DMS114 treated with DMSO at 0.1 percent for 48 hours (cell line): Measurements from ENCODE around the gene CYP46A1.

Source experiments
- DNase-seq: peaks from one replicate; lab custom pipeline; 2025; ENCODE audit not compliant: unreplicated experiment; lab: John Stamatoyannopoulos, UW

Gene CYP46A1

GRCh38 chr14:99707420-99707819 is 23.3 kb downstream of the CYP46A1 start:
- no peak for DNase-seq

- DNase-seq = no peak
These were observed 23.8 kb downstream of the CYP46A1 start for GRCh38 chr14:99707921-99708320.

GRCh38 chr14:99708449-99708848 is 24.4 kb downstream of the CYP46A1 start:
- DNase-seq = no peak

GRCh38 chr14:99713972-99714371 is 29.9 kb downstream of the CYP46A1 start:
- DNase-seq = no peak

GRCh38 chr14:99715266-99716000 is 31.3 kb downstream of the CYP46A1 start:
- DNase-seq = no peak

GRCh38 chr14:99716091-99716849 is 32.2 kb downstream of the CYP46A1 start:
- no peak for DNase-seq

GRCh38 chr14:99716850-99717681 is 33.0 kb downstream of the CYP46A1 start:
- DNase-seq = no peak

GRCh38 chr14:99717682-99718013 is 33.5 kb downstream of the CYP46A1 start:
- DNase-seq = no peak

- no peak for DNase-seq
These were observed 34.1 kb downstream of the CYP46A1 start for GRCh38 chr14:99718031-99718810.

- no peak for DNase-seq
These were observed 34.7 kb downstream of the CYP46A1 start for GRCh38 chr14:99718811-99719192.

GRCh38 chr14:99720941-99721791 is 37.1 kb downstream of the CYP46A1 start:
- no peak for DNase-seq

GRCh38 chr14:99721792-99722516 is 37.9 kb downstream of the CYP46A1 start:
- no peak for DNase-seq

GRCh38 chr14:99722741-99723140 is 38.6 kb downstream of the CYP46A1 start:
- no peak for DNase-seq

GRCh38 chr14:99724196-99724891 is 40.2 kb downstream of the CYP46A1 start:
- no peak for DNase-seq

- no peak for DNase-seq
These were observed 41.1 kb downstream of the CYP46A1 start for GRCh38 chr14:99724939-99725773.

- no peak for DNase-seq
These were observed 41.9 kb downstream of the CYP46A1 start for GRCh38 chr14:99725774-99726537.

GRCh38 chr14:99726538-99727095 is 42.5 kb downstream of the CYP46A1 start:
- DNase-seq = no peak
